Colon (tissue), 2 donors: Measurements from ENCODE around the gene RBM42.
"Not testable (repeated sequence)": the region's sequence is repeated elsewhere in the genome, so short reads cannot be mapped to it uniquely, and the experiment has no call there.

Source experiments
- FAIRE-seq: peaks from 2 replicates; lab custom pipeline; 2012; peaks lifted over from hg19 to GRCh38; lab: Jason Lieb, UNC
- donor health status: control.
- donor health status: control.

Gene RBM42

DNA sequence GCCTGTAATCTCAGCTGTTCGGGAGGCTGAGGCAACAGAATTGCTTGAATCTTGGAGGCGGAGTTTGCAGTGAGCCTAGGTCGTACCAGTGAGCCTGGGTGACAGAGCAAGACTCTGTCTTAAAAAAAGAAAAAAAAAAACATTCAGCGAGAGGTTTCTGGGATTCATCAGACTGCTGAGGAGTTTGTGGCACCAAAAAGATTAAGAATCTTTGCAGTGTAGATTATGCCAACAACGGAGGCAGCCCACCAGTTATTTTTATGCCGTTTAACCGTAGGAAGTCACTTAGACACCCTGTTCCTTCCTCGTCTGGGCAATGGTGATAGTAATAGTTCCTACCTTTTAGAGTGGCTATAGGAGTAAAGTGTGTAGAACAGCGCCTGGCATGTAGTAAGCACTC, 21.7 kb downstream of the RBM42 start:
- FAIRE-seq, result no peak

DNA sequence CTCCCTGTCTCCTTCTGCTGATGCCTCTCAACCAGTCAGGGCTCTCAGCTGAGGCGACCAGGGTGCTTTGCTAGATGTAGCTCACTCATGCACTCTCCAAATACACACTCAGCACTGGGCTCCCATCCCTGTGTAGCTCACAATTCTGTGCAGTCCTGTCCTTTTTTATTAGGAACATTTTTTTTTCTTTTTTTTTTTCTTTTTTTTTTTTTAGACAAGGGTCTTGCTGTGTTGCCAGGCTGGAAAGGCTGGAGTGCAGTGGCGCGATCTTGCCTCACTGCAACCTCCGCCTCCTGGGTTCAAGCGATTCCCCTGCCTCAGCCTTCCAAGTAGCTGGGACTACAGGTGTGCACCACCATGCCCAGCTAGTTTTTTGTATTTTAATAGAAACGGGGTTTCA, 26.0 kb downstream of the RBM42 start:
- not testable (repeated sequence) for FAIRE-seq

DNA sequence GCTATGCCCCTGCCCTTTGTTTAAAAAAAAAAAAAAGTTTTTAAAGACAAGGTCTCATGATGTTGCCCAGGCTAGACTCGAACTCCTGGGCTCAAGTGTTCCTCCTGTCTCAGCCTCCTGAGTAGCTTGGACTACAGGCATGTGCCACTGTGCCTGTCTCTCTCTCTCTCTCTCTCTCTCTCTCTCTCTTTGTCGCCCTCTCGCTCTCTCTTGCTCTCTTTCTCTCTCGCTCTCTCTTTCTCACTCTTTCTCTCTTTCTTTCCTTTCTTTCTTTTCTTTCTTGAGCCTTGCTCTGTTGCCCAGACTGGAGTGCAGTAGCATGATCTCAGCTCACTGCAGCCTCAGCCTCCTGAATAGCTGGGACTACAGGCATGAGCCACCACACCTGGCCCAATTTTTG, 26.8 kb downstream of the RBM42 start:
- FAIRE-seq, result no peak

DNA sequence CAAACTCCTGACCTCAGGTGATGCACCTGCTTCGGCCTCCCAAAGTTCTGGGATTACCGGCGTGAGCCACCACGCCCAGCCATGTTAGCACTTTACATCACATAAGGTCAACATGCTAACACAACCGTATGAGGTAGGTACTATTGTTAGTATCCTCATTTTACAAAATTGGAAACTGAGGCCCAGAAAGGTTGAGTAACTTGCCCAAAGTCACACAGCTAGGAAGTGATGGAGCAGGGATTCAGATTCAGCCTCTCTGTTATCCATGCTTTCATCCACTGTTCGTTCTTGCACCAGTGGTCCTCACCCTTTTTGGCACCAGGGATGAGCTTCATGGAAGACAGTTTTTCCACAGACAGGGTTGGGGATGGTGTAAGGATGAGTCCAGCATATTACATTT, 27.9 kb downstream of the RBM42 start:
- FAIRE-seq, result no peak

DNA sequence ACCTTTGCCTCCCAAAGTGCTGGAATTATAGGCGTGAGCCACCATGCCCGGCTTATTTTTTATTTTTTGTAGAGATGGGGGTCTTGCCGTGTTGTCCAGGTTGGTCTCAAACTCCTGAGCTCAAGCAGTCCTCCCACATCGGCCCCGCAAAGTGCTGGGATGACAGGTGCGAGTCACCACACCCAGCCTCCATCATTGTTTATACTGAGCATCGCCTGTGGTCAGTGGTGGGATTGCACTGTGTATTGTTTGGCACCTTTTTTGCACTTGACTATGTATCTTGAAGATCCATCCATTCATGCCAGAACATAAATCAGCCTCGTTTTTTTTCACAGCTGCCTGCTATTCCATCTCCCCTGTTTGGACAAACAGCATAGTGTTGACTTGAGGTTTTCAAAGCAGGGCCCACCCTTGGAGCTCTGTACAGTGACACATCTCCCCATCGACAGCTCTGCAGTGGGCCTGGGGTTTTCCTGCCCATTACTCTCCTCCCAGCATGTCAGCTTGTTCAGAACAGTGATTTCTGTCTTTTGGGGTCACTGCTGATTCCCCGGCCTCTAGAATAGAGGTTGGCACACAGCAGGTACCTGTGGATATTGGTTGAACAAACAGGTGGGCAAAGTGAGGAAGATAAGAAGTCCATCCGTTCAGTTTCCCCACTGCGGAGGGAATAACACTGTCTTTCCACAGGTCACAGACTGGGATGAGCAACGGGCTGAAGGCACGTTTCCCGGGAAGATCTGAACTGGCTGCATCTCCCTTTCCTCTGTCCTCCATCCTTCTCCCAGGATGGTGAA, 29.3 kb downstream of the RBM42 start:
- no peak for FAIRE-seq

DNA sequence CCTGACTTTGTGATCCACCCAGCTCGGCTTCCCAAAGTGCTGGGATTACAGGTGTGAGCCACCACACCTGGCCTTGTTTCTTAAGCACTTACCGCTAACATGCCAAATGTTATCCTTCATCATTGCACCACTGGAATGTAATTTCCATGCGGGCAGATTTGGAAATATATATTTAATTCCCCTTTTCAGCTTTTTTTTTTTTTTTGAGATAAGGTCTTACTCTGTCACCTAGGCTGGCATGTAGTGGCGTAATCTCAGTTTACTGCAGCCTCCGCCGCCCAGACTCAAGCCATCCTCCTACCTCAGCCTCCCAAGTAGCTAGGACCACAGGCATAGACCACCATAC, 33.1 kb downstream of the RBM42 start:
- no peak for FAIRE-seq

DNA sequence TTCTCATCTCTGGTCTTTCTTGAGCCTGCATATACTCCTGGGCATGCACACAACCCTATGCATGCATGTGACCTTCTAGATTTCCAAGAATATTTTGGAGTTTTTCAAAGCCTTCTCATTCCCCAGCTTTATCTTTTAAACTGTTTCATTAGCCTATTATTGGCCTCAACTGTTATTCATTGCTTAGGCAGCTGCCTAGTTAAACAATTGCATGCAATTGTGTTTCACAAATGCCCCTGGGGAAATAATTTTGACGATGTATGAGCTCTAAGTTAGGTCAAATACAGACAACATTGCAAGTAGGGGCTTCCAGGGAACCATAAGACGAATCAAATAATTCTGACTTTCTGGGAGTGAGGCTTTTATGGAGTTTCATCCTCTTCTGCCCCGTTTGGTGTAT, 35.1 kb downstream of the RBM42 start:
- FAIRE-seq, result no peak

DNA sequence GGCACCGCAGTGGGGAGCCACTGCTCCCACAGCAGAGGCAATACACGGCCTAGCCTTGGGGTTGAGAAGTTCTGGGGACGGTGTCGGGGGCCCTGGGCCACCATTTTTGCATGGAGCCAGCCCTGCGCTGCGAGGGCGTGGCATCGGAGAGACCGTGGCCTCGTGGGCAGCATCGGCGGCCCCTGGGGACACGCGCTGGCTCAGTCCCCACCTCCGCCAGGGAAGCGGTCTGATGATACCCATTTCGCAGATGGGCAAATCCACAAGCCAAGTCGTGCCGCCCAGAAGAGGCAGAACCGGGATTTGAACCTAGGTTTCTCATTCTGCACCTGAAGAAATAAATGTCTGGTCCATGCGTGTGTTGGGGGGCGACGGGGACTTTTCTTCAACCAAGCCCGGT, 36.3 kb downstream of the RBM42 start:
- FAIRE-seq, result no peak

DNA sequence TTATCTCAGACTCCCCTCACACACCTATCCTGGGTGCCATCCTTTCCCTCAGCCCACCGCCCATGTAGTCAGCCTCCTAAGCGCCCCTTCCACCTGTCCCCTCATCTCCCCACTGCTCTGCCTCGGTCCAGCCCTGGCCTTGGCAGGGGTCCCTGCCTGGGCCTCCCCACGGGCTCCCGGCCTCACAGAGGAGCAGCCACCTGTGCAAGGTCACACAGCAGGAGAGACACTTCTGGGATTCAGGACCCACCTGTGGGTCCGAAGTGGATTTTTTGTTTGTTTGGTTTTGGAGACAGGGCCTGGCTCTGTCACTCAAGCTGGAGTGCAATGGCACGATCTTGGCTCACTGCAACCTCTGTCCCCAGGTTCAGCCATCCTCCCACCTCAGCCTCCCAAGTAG, 36.8 kb downstream of the RBM42 start:
- no peak for FAIRE-seq

DNA sequence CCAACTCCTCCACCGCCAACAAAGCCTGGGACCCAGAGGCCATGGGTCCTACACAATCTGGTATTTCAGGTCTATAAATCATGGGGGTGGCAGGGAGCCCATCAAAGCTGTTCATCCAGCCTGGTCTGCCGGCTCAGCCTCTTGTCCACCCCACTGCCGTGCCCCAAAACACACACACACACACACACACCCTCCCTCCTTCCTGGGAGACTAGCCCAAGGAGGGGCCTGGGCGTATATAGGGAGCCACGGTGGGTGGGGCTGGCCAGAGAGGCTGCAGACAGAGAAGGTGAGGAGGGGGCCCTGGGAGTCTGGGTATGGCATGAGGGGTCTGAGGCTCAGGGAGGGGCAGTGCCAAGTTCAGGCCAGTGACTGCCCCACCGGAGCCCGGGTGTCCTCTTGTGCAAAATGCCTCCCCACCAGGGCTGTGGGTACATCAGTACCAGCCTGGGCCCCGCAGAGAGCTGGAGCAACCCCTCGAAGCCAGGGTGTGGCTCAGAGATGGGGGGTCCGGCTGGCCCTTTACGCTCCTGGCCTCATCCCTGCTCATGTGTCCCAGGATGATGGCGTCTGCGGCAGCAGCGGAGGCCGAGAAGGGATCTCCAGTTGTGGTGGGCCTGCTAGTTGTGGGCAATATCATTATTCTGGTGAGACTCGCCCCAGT, 37.5 kb downstream of the RBM42 start, which contains the start of gene UPK1A:
UPK1A (plus strand) TSS at position 267 of the 663 bp plus-strand sequence; CDS start at position 563, 296 bp downstream.
- no peak for FAIRE-seq

DNA sequence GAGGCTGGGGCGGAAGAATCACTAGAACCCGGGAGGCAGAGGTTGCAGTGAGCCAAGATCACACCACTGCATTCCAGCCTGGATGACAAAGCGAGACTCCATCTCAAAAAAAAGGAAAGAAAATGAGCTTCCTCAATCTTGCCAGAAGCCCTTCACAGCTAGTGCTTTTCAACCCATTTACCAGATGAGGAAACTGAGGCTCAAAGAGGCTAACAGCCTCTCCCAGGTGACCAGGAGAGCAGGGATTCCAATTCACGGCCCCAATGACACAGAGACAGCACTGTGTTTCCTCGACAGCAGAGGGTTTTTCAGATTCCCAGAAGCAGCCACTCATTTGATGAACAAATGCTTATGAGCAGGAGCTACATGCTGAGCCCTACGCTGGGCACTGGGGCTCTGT, 40.7 kb downstream of the RBM42 start:
- FAIRE-seq, result no peak

DNA sequence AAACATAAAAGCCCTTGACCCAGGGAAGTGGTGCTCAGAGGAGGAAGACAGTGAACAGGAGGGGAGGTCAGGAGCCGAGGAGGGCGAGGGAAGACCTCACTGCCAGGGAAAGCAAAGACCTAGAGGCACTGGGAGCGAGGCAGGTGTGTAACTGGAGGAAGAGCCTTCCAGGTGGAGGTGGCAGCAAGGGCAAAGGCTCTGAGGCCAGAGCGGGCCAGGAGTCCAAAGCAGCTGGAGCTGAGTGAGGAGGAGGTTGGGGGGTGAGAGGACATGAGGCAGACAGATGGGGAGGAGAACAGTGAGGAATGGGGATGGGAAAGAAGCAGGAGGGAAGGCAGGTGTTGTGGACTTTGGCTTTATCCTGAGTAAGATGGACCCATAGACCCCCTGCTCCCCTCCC, 41.1 kb downstream of the RBM42 start:
- FAIRE-seq, result no peak

DNA sequence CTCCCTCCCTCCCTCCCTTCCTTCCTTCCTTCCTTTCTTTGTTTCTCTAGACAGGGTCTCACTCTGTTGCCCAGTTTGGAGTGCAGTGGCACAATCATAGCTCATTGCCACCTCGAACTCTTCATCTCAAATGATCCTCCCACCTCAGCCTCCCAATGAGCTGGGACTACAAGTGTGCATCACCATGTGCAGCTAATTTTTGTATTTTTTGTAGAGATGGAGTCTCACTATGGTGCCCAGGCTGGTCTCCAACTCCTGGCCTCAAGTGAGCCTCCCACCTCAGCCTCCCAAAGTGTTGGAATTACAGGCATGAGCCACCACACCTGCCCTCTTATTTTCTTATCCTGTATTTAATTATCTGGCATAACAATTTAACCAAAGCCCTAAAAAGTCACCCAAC, 41.9 kb downstream of the RBM42 start:
- no peak for FAIRE-seq

DNA sequence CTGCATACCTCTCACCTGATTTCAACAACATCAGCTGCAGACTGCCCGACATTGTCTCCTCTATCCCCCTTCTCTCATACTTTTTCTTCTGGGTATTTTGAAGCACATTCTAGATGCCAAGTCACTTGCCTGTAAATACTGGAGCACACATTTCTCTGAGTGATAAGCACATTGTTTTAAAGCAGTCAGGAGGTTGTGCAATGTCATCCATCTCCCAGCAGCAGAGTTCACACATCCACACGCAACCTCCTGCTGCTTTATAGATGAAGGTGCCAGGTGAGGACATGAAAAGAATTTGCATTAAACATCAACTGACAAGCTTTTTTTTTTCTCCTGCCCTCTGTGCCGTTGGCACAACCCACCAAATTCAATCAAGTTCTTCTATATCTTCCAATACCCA, 43.0 kb downstream of the RBM42 start:
- no peak for FAIRE-seq

DNA sequence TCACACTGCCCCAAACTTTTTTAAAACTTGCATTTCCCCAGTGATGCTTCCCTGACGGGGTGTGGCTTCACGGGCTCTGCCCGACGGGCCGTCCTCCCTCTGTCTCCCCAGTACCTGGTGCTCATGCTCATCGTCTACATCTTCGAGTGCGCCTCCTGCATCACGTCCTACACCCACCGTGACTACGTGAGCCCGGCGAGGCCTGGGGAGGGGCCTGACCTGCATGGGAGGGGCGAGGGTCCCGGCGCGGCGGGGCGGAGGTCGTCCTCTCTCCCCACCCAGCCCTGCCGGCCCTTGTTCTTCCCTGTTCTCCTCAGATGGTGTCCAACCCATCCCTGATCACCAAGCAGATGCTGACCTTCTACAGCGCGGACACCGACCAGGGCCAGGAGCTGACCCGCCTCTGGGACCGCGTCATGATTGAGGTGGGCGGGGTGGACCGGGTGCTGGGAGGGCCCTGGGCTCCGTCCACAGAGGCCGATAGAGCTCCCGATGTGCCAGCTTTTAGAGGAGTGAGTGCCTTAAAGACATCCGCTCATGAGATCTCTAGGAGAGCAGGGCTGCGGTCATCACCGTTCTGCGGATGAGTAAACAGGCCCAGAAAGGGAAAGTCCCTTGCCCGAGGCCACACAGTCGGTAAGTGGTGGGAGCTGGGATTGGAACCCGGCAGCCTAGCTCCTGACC, 44.4 kb downstream of the RBM42 start:
- no peak for FAIRE-seq

DNA sequence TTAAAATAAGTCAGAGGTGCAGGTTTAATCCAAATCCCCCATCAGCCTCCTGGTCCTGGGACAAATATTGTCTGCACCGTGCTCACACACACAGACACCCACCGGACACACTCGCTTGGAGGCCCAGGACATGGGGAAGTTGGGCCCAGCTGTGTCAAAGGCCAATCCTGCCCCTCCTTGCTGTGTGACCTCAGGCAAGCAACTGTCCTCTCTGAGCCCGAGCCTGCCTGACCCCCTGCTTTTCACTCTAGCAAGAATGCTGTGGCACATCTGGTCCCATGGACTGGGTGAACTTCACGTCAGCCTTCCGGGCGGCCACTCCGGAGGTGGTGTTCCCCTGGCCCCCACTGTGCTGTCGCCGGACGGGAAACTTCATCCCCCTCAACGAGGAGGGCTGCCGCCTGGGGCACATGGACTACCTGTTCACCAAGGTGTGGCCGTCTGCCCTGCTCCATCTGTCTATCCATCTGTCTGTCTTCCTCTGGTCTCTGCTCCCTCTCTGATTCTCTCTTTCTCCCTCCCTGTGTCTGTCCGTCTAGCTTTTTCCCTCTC, 46.8 kb downstream of the RBM42 start:
- FAIRE-seq, result no peak
